Esophagus squamous epithelium (tissue), 5 donors: ENCODE results near the gene DUSP5. TPM values are rescaled to one million over a fixed set of nuclear protein-coding genes. Genes with fewer than 3 reads are reported as not detected.
"Not testable (repeated sequence)": the region's sequence is repeated elsewhere in the genome, so short reads cannot be mapped to it uniquely, and the experiment has no call there.

Source experiments
- DNase-seq: peaks from one replicate; lab custom pipeline; 2025; lab: John Stamatoyannopoulos, UW
- H3K27ac ChIP-seq, 4 donors: fragments of 200-600 bp; sonication (generic); one replicate each; pipeline ENCODE4 v1.5.1; 2016 to 2019; ENCODE audit warnings: mild to moderate bottlenecking in 1 of 4
- H3K27me3 ChIP-seq, 4 donors: fragments of 200-600 bp; sonication (generic); 1 replicate in 3 of 4; 2 replicates in 1 of 4; pipeline versions ENCODE4 v1.5.1 to v1.6.0; 2017 to 2021; ENCODE audit warnings: antibody characterized with exemption in 1 of 4
- H3K36me3 ChIP-seq, 3 donors: fragments of 200-600 bp; sonication (generic); one replicate each; pipeline ENCODE4 v1.5.1; 2016 to 2019
- H3K4me1 ChIP-seq, 3 donors: fragments of 200-600 bp; sonication (generic); one replicate each; pipeline ENCODE4 v1.5.1; 2017 to 2019
- H3K4me3 ChIP-seq, 4 donors: fragments of 200-600 bp; sonication (generic); 1 replicate in 3 of 4; 2 replicates in 1 of 4; pipeline ENCODE4 v1.5.1; 2016 to 2019; ENCODE audit warnings: mild to moderate bottlenecking in 2 of 4, moderate library complexity in 1 of 4
- H3K9me3 ChIP-seq, 3 donors: fragments of 200-600 bp; sonication (generic); one replicate each; pipeline ENCODE4 v1.5.1; 2016 to 2019
- CTCF ChIP-seq, 6 experiments: fragments of 450-650 bp in 4 of 6; fragments of 200-600 bp in 2 of 6; sonication (generic) in 2 of 6; IDR thresholded peaks; one replicate each; pipeline ENCODE4 v1.5.1; 2016 to 2019; ENCODE audit warnings: antibody characterized with exemption in 6 of 6, mild to moderate bottlenecking in 4 of 6, moderate library complexity in 4 of 6
- POLR2A ChIP-seq, 4 donors: fragments of 450-650 bp; IDR thresholded peaks; one replicate each; pipeline ENCODE4 v1.6.1; 2017; ENCODE audit warnings: antibody characterized with exemption in 4 of 4, mild to moderate bottlenecking in 4 of 4, moderate library complexity in 3 of 4
- WGBS, 2 donors: methylation state at CpG; one replicate each; pipeline ENCODE4 v1.1.5; 2018; 5-methylcytosine and 5-hydroxymethylcytosine counted together
- intact Hi-C: fragments of 100-400 bp; cut with DNase I; formaldehyde crosslinking; loops from one replicate; pipeline ENCODE4 v1.15.0; 2022
- total RNA-seq, 4 donors: library from RNA; depleted of rRNA; stranded (reverse); fragments of >200 nt; gene quantifications; one replicate each; pipeline ENCODE4 v1.1.0, GENCODE V29; 2016
- donor health status: DM: yes; HTN: yes; CAD: no.

DUSP5 gene
- total RNA-seq, 4 donors from 2014 or later, result 15.0 to 60.6 (median 47.9) TPM

- Histone ChIP-seq H3K9me3 (no peaks in the 10 kb centered on the region), H3K4me3 (no peak overlapping the region), H3K27ac (no peak overlapping the region), H3K4me1 (peaks cover 7 to 41% (median 7%) of the 10 kb centered on the region in 3 donors), H3K27me3 (no peaks in the 10 kb centered on the region), H3K36me3 (no peaks in the 10 kb centered on the region)
- no peak for DNase-seq
- WGBS, 2 donors, result 80% methylated on average over 1 of the region's 7 CpGs; no CpG with 5 or more reads in 1 of the 2 donors
- TF ChIP-seq POLR2A (IDR thresholded peaks at IDR 0.05) (no peak), CTCF (IDR thresholded peaks at IDR 0.05) (no peak)
- intact Hi-C loops, result no loop called here
Measured at GRCh38 chr10:110461088-110461487, 36.6 kb upstream of the DUSP5 start.

- Histone ChIP-seq H3K4me3 (no peak overlapping the region), H3K27ac (no peak overlapping the region), H3K36me3 (no peaks in the 10 kb centered on the region), H3K27me3 (no peaks in the 10 kb centered on the region), H3K9me3 (no peaks in the 10 kb centered on the region), H3K4me1 (peaks cover 7 to 36% (median 7%) of the 10 kb centered on the region in 3 donors)
- no peak for DNase-seq
- 77 to 84% methylated on average over 2 of the region's 2 CpGs for WGBS, 2 donors
- intact Hi-C loops, result no loop called here
- no peak for TF ChIP-seq POLR2A (IDR thresholded peaks at IDR 0.05)
- TF ChIP-seq CTCF (IDR thresholded peaks at IDR 0.05), result no peak
Measured at GRCh38 chr10:110461530-110461929, 36.2 kb upstream of the DUSP5 start.

- no peaks in the 10 kb centered on the region for H3K36me3 ChIP-seq
- no peak for DNase-seq
- H3K4me3 ChIP-seq, result no peak overlapping the region
- intact Hi-C loops, result no loop called here
- WGBS, 2 donors, result 82% methylated on average over 15 to 16 of the region's 19 CpGs
- peaks cover 7 to 29% (median 7%) of the 10 kb centered on the region in 3 donors for H3K4me1 ChIP-seq
- no peaks in the 10 kb centered on the region for H3K9me3 ChIP-seq
- H3K27ac ChIP-seq, result no peak overlapping the region
- no peaks in the 10 kb centered on the region for H3K27me3 ChIP-seq
- TF ChIP-seq POLR2A (IDR thresholded peaks at IDR 0.05), result no peak
- TF ChIP-seq CTCF (IDR thresholded peaks at IDR 0.05), result no peak
Measured at GRCh38 chr10:110462166-110463095, 35.3 kb upstream of the DUSP5 start.

GRCh38 chr10:110468258-110468657 lies 29.4 kb upstream of the DUSP5 start:
- DNase-seq, H3K27me3 ChIP-seq, H3K4me3 ChIP-seq, intact Hi-C loops, H3K9me3 ChIP-seq, H3K36me3 ChIP-seq, H3K4me1 ChIP-seq, H3K27ac ChIP-seq: not testable (repeated sequence)
- WGBS, 2 donors, result 95 to 96% methylated on average over 2 of the region's 2 CpGs

- H3K4me1 ChIP-seq, H3K9me3 ChIP-seq, H3K27me3 ChIP-seq, H3K36me3 ChIP-seq, H3K27ac ChIP-seq, H3K4me3 ChIP-seq, DNase-seq, intact Hi-C loops: not testable (repeated sequence)
- WGBS, 2 donors, result 73% methylated on average over 4 of the region's 10 CpGs; no CpG with 5 or more reads in 1 of the 2 donors
Measured at GRCh38 chr10:110470541-110470940, 27.2 kb upstream of the DUSP5 start.

GRCh38 chr10:110471566-110472139 lies 26.1 kb upstream of the DUSP5 start:
- TF ChIP-seq POLR2A (IDR thresholded peaks at IDR 0.05) (no peak), CTCF (IDR thresholded peaks at IDR 0.05) (no peak)
- intact Hi-C loops, result no loop called here
- 81 to 88% methylated on average over 5 of the region's 5 CpGs for WGBS, 2 donors
- Histone ChIP-seq H3K9me3 (no peaks in the 10 kb centered on the region), H3K27me3 (no peaks in the 10 kb centered on the region), H3K4me1 (no peaks in the 10 kb centered on the region), H3K4me3 (no peak overlapping the region), H3K27ac (no peak overlapping the region), H3K36me3 (no peaks in the 10 kb centered on the region)
- DNase-seq, result no peak
